GM12872 (cell line): ENCODE measurements around the gene CACNA1H.

Source experiments
- TF ChIP-seq, protein P1 (sequence below): IDR thresholded peaks from 3 replicates; pipeline ENCODE4 v1.5.1; 2011; ENCODE audit warnings: low read depth, mild to moderate bottlenecking, low read length, moderate library complexity; ENCODE audit not compliant: insufficient read depth

CACNA1H gene

DNA sequence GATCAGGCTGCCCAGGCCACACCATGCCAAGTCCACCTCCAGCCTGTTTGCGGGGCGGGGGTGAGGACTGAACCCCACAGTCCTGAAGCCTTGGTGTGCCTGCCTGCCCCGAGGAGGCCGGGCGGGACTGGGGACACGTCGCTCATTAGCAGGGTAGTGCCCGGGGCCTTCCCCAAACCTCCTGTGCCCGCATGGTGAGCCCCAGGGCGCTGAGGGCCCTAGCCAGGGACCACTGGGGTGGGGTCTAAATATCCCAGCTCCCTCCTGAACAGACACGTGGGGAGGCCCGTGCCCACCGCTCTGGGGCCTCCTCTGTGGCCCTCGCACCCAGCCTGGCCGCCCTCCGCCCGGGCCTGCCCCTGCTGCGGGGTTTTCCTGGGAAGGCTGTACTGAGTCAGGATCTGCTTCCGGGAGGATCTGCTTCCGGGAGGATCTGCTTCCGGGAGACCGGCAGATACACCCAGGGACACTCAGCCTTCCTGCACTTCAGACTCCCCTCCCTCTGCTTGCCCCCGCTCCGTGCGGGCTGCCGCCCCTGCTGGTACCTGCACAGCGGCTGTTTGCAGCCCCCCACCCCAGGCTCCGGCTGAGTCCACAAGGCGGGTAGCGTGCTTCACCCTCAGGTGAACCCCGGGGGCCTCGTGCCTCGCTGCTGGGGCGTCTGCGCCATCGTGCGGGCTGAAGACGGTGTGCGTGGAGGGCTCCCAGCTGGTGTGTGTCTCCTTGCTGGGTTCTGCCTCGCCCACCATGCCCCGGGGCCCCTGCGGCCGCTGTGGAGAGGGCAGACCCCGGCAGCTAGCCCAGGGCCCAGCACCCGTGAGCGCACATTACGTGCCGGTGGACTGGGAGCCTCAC lies 23.6 kb upstream of the CACNA1H start:
- TF ChIP-seq, protein P1, sequence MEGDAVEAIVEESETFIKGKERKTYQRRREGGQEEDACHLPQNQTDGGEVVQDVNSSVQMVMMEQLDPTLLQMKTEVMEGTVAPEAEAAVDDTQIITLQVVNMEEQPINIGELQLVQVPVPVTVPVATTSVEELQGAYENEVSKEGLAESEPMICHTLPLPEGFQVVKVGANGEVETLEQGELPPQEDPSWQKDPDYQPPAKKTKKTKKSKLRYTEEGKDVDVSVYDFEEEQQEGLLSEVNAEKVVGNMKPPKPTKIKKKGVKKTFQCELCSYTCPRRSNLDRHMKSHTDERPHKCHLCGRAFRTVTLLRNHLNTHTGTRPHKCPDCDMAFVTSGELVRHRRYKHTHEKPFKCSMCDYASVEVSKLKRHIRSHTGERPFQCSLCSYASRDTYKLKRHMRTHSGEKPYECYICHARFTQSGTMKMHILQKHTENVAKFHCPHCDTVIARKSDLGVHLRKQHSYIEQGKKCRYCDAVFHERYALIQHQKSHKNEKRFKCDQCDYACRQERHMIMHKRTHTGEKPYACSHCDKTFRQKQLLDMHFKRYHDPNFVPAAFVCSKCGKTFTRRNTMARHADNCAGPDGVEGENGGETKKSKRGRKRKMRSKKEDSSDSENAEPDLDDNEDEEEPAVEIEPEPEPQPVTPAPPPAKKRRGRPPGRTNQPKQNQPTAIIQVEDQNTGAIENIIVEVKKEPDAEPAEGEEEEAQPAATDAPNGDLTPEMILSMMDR, result no peak

DNA sequence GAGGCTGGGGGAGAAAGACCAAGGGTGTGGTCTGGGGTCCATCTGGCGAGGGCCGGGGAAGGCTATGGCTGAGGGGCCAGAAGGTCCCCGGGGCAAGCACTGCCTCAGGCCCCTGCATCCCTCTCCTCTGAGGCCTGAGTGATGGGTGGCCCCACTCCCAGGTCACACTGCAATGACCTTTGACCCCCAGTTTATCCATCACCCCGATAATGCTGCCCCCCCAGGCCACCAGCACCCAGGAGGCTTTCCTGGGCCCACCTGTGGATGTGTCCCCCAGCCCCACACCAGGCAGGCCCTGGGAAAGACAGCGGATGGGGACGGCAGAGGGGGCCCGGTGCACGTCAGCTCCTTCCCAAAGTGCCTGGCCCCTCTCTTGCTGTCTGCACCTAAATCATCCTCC lies 22.5 kb upstream of the CACNA1H start:
- TF ChIP-seq, protein P1, result no peak

DNA sequence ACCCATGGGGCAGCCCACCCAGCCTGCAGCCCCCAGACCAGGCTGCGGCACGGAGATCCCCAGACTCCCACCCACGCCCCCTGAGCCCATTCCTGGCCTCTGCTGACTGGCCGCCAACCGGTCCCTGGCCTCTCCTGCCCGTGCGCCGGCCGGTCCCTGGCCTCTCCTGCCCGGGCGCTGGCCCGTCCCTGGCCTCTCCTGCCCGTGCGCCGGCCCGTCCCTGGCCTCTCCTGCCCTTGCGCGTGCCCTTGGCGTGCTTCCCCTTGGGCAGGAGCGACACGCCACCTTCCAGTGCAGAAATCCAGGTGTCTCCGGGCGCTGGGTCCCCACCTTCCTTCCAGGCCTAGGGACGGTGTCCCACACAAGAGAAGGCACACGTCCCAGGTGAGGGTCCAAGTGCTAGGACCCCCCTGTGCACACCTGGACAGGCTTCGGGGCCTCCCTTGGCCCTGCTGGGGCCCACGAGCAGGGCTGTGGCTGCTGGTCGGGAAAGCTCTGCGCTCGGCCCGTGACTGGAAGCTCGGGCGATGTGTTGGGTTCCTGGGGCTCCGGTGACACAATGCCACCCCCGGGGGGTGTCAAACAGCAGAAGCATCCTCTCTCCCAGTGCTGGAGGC lies 21.4 kb upstream of the CACNA1H start:
- TF ChIP-seq, protein P1, result no peak

DNA sequence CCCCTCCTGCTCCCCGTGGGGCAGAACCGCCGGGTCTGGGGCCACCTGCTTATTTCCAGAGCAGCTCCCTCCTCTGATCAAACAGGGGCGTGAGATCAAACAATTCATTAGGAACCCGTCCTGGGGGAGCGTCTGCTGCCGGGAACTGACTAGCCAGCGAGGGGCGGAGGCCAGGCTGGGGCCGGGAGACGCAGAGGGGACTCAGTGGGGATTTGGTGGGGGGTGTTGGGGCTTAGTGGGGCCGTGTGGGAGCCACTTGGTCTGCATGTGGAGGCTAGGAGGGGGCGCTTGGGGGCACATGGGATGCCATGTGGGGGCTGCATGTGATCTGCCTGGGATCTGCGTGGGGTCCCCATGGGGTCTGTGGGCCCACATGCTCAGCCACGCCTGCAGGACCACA lies 20.5 kb upstream of the CACNA1H start:
- TF ChIP-seq, protein P1, result no peak

DNA sequence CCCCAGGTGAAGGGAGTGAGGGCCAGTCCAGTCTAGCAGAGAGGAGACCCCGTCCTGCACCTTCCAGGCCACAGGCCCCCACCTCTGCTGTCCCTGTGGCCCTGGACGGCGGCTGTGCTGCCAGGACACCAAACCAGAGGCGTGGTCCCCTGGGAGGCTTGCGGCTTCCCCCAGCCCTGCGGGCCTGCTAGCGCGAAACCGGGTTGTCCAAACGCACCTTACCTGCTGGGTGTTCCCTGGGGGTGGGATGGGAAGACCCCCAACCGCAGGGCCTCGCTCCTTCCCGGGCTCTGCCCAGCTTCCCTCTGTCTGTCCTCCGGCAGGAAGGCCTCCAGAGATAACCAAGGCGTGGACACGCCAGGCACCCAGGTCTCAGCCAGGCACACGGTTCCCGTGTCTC lies 19.6 kb upstream of the CACNA1H start:
- TF ChIP-seq, protein P1, result no peak

DNA sequence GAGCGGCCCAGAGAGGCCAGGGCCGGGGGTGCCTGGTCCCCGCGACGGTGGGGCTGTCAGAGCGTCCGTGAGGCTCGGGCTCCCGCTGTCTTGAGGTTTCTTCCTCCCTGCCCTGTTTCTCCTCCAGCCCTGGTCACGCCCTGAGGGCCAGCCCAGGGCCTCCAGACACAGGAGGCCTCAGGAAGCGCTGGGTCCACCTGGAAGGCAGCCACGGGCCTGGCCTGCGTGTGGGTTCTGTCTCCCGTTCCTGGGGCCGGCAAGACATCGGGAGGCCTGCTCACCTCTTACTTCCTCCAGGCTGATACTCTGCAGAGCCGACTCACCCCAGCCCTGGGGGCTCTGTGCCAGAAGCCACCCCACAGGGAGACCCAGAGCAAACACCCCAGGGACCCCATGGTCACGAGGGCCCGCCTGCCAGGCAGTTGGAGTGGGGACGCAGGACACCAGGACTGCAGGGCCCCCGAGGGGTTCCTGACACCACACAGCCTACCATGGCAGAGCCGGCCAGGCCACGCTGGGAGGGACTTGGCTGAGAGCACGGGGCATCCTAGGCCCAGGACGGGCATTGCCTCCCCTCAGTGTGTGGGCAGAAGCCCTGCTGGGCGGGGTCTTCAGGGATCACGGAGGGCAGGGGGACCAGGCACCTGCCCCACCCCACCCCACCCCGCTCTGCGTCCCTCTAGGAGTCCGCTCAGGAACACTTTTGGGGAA lies 18.9 kb upstream of the CACNA1H start:
- TF ChIP-seq, protein P1, result no peak

DNA sequence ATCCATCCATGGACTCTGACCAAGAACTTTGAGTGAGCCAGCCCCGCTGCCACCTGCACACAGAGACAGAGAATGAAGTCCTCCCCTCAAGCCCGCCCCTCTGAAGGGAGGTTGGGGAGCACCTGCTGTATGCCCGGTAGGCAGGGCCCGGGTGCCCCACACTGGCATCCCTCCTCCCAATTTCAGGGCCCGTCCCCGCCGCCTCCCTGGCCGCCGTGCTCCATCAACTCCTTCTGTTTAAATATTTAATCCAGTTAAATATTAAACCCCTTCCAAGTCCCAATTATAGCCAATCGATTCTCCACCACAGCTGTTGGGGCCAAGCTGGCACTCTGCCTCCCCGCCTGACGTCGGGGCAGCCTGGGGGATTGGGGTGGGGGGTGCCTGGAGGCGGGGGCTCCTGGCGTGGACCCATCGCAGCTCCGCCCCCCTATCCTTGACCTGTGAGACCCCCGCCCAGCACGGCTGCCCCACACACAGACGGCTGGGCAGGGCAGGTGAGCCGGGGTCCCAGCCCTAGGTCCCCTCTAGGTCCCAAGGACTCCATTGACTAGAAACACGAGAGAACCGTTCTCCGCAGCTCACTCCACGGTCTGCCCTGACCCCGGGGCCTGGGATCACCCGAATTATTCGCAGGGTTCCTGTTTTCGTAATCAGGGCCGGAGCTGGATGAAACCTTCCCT lies 18.0 kb upstream of the CACNA1H start:
- TF ChIP-seq, protein P1, result no peak
